GM23338 (cell line): ENCODE results near the gene SNX9. TPM values are rescaled to one million over a fixed set of nuclear protein-coding genes. Genes with fewer than 3 reads are reported as not detected.
A peak's percentile ranks its signal among the peaks of the same experiment; 100 is the strongest.

Experiments
- ATAC-seq: fragments of 200-7000 bp; cut with Tn5 transposase; 3 replicates; pipeline ENCODE4 v1.9.1; 2020
- DNase-seq: peaks from one replicate; pipeline ENCODE4 v3.0.0-alpha.2; 2015; ENCODE audit warnings: low spot score
- H2AFZ ChIP-seq: fragments of 200-600 bp; sonication (generic); 2 replicates; pipeline ENCODE4 v1.8.0; 2016; ENCODE audit warnings: antibody characterized with exemption, mild to moderate bottlenecking, moderate library complexity
- H3F3A ChIP-seq: fragments of 200-600 bp; sonication (generic); replicated peaks from 2 replicates; pipeline ENCODE4 v1.8.0; 2017; ENCODE audit warnings: antibody characterized with exemption, mixed run types, low read depth
- H3K27ac ChIP-seq: fragments of 200-600 bp; sonication (generic); 2 replicates; pipeline ENCODE4 v1.6.1; 2016; ENCODE audit warnings: low read depth
- H3K27me3 ChIP-seq: fragments of 200-600 bp; sonication (generic); 2 replicates; pipeline ENCODE4 v1.8.0; 2016; ENCODE audit warnings: mild to moderate bottlenecking, mixed run types, moderate library complexity; ENCODE audit not compliant: insufficient read depth
- H3K36me3 ChIP-seq: fragments of 200-600 bp; sonication (generic); 2 replicates; pipeline ENCODE4 v1.8.0; 2016; ENCODE audit warnings: mild to moderate bottlenecking; ENCODE audit not compliant: insufficient read depth
- H3K4me1 ChIP-seq: fragments of 200-600 bp; sonication (generic); 2 replicates; pipeline ENCODE4 v1.8.0; 2016; ENCODE audit warnings: mild to moderate bottlenecking, moderate library complexity; ENCODE audit not compliant: insufficient read depth
- H3K4me2 ChIP-seq: fragments of 200-600 bp; sonication (generic); 2 replicates; pipeline ENCODE4 v1.7.1; 2017; ENCODE audit warnings: mixed run types
- H3K4me3 ChIP-seq: fragments of 200-600 bp; sonication (generic); 2 replicates; pipeline ENCODE4 v1.6.1; 2016; ENCODE audit warnings: mixed run types
- H3K79me2 ChIP-seq: fragments of 200-600 bp; sonication (generic); replicated peaks from 2 replicates; pipeline ENCODE4 v1.8.0; 2017; ENCODE audit warnings: mild to moderate bottlenecking; ENCODE audit not compliant: insufficient read depth
- H3K9me2 ChIP-seq: fragments of 200-600 bp; sonication (generic); 2 replicates; pipeline ENCODE4 v1.8.0; 2017; ENCODE audit not compliant: insufficient read depth
- H4K20me1 ChIP-seq: fragments of 200-600 bp; sonication (generic); replicated peaks from 2 replicates; pipeline ENCODE4 v1.8.0; 2017; ENCODE audit warnings: mild to moderate bottlenecking; ENCODE audit not compliant: insufficient read depth
- H3K27ac Mint-ChIP-seq: 2 replicates; pipeline ENCODE4 v1.8.0; 2020; ENCODE audit warnings: inconsistent platforms, mild to moderate bottlenecking, moderate library complexity, mixed read lengths
- H3K27me3 Mint-ChIP-seq: 3 replicates; pipeline ENCODE4 v1.8.0; 2022; ENCODE audit warnings: low read depth, mild to moderate bottlenecking, moderate library complexity, mixed read lengths, inconsistent platforms; ENCODE audit not compliant: insufficient read depth, poor library complexity
- H3K36me3 Mint-ChIP-seq: 3 replicates; pipeline ENCODE4 v1.8.0; 2021; ENCODE audit warnings: low read depth, mild to moderate bottlenecking, inconsistent platforms, moderate library complexity, mixed read lengths
- H3K4me1 Mint-ChIP-seq: 3 replicates; pipeline ENCODE4 v1.8.0; 2020; ENCODE audit warnings: mild to moderate bottlenecking, inconsistent platforms, mixed read lengths
- H3K4me3 Mint-ChIP-seq: 3 replicates; pipeline ENCODE4 v1.8.0; 2021; ENCODE audit warnings: moderate library complexity, mild to moderate bottlenecking, inconsistent platforms, mixed read lengths
- H3K9me3 Mint-ChIP-seq: 3 replicates; pipeline ENCODE4 v1.8.0; 2020; ENCODE audit warnings: moderate library complexity, mild to moderate bottlenecking, inconsistent platforms, mixed read lengths
- CREB1 ChIP-seq: fragments of 250-450 bp; sonication (Bioruptor Pico); IDR thresholded peaks from 2 replicates; pipeline ENCODE4 v1.5.0; 2020; ENCODE audit warnings: low read depth, mild to moderate bottlenecking, moderate library complexity
- CTCF ChIP-seq, 2 experiments: fragments of 200-600 bp in 1 of 2; sonication (generic) in 1 of 2; conservative IDR thresholded peaks; 2 replicates each; pipeline versions ENCODE4 v1.5.1 to v1.6.1; 2016 to 2017; ENCODE audit warnings: antibody characterized with exemption in 2 of 2, low read depth in 2 of 2, mild to moderate bottlenecking in 2 of 2, moderate library complexity in 1 of 2
- ETS1 ChIP-seq: IDR thresholded peaks from 2 replicates; pipeline ENCODE4 v1.6.1; 2016; ENCODE audit warnings: antibody characterized with exemption
- EZH2 ChIP-seq: fragments of 200-600 bp; sonication (generic); IDR thresholded peaks from one replicate; pipeline ENCODE4 v1.8.0; 2017; ENCODE audit warnings: antibody characterized with exemption, mild to moderate bottlenecking, low read depth; ENCODE audit not compliant: unreplicated experiment
- EZH2phosphoT487 ChIP-seq: fragments of 200-600 bp; sonication (generic); IDR thresholded peaks from one replicate; pipeline ENCODE4 v1.8.1; 2018; ENCODE audit warnings: antibody characterized with exemption; ENCODE audit not compliant: unreplicated experiment
- JUNB ChIP-seq: IDR thresholded peaks from one replicate; pipeline ENCODE4 v1.6.1; 2016; ENCODE audit warnings: antibody characterized with exemption; ENCODE audit not compliant: unreplicated experiment
- NANOG ChIP-seq: IDR thresholded peaks from 2 replicates; pipeline ENCODE4 v1.6.1; 2016; ENCODE audit warnings: antibody characterized with exemption, borderline replicate concordance
- POLR2AphosphoS5 ChIP-seq: IDR thresholded peaks from 2 replicates; pipeline ENCODE4 v1.6.1; 2016; ENCODE audit warnings: antibody characterized with exemption, low read depth
- REST ChIP-seq: IDR thresholded peaks from one replicate; pipeline ENCODE4 v1.6.1; 2018; ENCODE audit warnings: antibody characterized with exemption; ENCODE audit not compliant: unreplicated experiment
- STAT1 ChIP-seq: IDR thresholded peaks from one replicate; pipeline ENCODE4 v1.6.1; 2016; ENCODE audit warnings: antibody characterized with exemption; ENCODE audit not compliant: unreplicated experiment
- ZNF114 ChIP-seq: fragments of 250-450 bp; sonication (Bioruptor Pico); IDR thresholded peaks from 2 replicates; pipeline ENCODE4 v1.5.0; 2020; ENCODE audit warnings: mild to moderate bottlenecking, moderate library complexity
- ZNF331 ChIP-seq: fragments of 250-450 bp; sonication (Bioruptor Pico); IDR thresholded peaks from 2 replicates; pipeline ENCODE4 v1.5.0; 2020; ENCODE audit warnings: low read depth, mild to moderate bottlenecking, moderate library complexity
- polyA plus RNA-seq: library from polyadenylated mRNA; unstranded; fragments of >200 nt; fragmentation: Nextera tagmentation; extraction: Ambion mirVana; gene quantifications from 2 replicates; pipeline ENCODE4 v1.2.1, GENCODE V29; 2016
- total RNA-seq: library from RNA; depleted of rRNA; stranded (reverse); fragments of >200 nt; shearing (Covaris generic); gene quantifications from 2 replicates; pipeline ENCODE4 v1.2.3, GENCODE V29; 2014
- TF ChIP-seq, protein P1 (sequence below): fragments of 250-450 bp; sonication (Bioruptor Pico); IDR thresholded peaks from 2 replicates; pipeline ENCODE4 v1.5.0; 2020; ENCODE audit warnings: mild to moderate bottlenecking, moderate library complexity

SNX9 gene
- total and polyA plus RNA-seq, 2 experiments from 2014 or later, result 18.4 to 23.3 TPM

GRCh38 chr6:157813191-157813590 lies 9.9 kb upstream of the SNX9 start:
- Histone ChIP-seq H3K4me2 (no peak overlapping the region), H3K9me2 (0 out of 2 replicates have a peak, but pooled peaks cover 3% of the 10 kb centered on the region), H3K4me1 (no peaks in the 10 kb centered on the region), H2AFZ (peak overlapping the region; percentile 83), H3K79me2 (no peaks in the 10 kb centered on the region), H3K27me3 (no peaks in the 10 kb centered on the region), H3K4me3 (no peak overlapping the region), H4K20me1 (no peaks in the 10 kb centered on the region), H3K27ac (no peak overlapping the region), H3F3A (no peaks in the 10 kb centered on the region), H3K36me3 (no peaks in the 10 kb centered on the region)
- no peak overlapping the region for H3K27ac Mint-ChIP-seq
- no peaks in the 10 kb centered on the region for H3K36me3 Mint-ChIP-seq
- peaks cover 5% of the 10 kb centered on the region; the same call in 1 of the 3 replicates for H3K4me1 Mint-ChIP-seq
- TF ChIP-seq ZNF114 (CRISPR knock-in tag) (no peak), CTCF (conservative IDR thresholded peaks at IDR 0.05; ENCODE audit: low read depth in 2 of 2) (no peak), ETS1 (no peak), POLR2AphosphoS5 (no peak), REST (no peak), EZH2 (no peak), CREB1 (CRISPR knock-in tag) (no peak), JUNB (no peak), EZH2phosphoT487 (no peak), STAT1 (no peak), NANOG (no peak), ZNF331 (no peak)
- TF ChIP-seq, protein P1, sequence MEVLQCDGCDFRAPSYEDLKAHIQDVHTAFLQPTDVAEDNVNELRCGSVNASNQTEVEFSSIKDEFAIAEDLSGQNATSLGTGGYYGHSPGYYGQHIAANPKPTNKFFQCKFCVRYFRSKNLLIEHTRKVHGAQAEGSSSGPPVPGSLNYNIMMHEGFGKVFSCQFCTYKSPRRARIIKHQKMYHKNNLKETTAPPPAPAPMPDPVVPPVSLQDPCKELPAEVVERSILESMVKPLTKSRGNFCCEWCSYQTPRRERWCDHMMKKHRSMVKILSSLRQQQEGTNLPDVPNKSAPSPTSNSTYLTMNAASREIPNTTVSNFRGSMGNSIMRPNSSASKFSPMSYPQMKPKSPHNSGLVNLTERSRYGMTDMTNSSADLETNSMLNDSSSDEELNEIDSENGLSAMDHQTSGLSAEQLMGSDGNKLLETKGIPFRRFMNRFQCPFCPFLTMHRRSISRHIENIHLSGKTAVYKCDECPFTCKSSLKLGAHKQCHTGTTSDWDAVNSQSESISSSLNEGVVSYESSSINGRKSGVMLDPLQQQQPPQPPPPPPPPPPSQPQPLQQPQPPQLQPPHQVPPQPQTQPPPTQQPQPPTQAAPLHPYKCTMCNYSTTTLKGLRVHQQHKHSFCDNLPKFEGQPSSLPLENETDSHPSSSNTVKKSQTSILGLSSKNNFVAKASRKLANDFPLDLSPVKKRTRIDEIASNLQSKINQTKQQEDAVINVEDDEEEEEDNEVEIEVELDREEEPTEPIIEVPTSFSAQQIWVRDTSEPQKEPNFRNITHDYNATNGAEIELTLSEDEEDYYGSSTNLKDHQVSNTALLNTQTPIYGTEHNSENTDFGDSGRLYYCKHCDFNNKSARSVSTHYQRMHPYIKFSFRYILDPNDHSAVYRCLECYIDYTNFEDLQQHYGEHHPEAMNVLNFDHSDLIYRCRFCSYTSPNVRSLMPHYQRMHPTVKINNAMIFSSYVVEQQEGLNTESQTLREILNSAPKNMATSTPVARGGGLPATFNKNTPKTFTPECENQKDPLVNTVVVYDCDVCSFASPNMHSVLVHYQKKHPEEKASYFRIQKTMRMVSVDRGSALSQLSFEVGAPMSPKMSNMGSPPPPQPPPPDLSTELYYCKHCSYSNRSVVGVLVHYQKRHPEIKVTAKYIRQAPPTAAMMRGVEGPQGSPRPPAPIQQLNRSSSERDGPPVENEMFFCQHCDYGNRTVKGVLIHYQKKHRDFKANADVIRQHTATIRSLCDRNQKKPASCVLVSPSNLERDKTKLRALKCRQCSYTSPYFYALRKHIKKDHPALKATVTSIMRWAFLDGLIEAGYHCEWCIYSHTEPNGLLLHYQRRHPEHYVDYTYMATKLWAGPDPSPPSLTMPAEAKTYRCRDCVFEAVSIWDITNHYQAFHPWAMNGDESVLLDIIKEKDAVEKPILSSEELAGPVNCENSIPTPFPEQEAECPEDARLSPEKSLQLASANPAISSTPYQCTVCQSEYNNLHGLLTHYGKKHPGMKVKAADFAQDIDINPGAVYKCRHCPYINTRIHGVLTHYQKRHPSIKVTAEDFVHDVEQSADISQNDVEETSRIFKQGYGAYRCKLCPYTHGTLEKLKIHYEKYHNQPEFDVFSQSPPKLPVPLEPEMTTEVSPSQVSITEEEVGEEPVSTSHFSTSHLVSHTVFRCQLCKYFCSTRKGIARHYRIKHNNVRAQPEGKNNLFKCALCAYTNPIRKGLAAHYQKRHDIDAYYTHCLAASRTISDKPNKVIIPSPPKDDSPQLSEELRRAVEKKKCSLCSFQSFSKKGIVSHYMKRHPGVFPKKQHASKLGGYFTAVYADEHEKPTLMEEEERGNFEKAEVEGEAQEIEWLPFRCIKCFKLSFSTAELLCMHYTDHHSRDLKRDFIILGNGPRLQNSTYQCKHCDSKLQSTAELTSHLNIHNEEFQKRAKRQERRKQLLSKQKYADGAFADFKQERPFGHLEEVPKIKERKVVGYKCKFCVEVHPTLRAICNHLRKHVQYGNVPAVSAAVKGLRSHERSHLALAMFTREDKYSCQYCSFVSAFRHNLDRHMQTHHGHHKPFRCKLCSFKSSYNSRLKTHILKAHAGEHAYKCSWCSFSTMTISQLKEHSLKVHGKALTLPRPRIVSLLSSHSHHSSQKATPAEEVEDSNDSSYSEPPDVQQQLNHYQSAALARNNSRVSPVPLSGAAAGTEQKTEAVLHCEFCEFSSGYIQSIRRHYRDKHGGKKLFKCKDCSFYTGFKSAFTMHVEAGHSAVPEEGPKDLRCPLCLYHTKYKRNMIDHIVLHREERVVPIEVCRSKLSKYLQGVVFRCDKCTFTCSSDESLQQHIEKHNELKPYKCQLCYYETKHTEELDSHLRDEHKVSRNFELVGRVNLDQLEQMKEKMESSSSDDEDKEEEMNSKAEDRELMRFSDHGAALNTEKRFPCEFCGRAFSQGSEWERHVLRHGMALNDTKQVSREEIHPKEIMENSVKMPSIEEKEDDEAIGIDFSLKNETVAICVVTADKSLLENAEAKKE (CRISPR knock-in tag), result no peak
- peaks cover 8% of the 10 kb centered on the region for H3K27me3 Mint-ChIP-seq
- DNase-seq (no peak), ATAC-seq (peak; percentile 33; the same call in 1 of the 3 replicates)
- no peaks in the 10 kb centered on the region; the same call in 1 of the 3 replicates for H3K9me3 Mint-ChIP-seq
- H3K4me3 Mint-ChIP-seq, result no peak overlapping the region
